Cardiac fibroblast (primary cell): Measurements from ENCODE around the gene AP4S1.

Source experiments
- DNase-seq, 2 donors: peaks; one replicate each; pipeline versions ENCODE4 v3.0.0 to v3.0.0-alpha.2; 2010; ENCODE audit warnings: low read depth in 2 of 2
- H3K4me3 ChIP-seq, 2 donors: replicated peaks in 1 of 2; 1 replicate in 1 of 2; 2 replicates in 1 of 2; pipeline ENCODE4 v1.5.1; 2011; ENCODE audit warnings: low read depth in 2 of 2, low read length in 2 of 2, mild to moderate bottlenecking in 2 of 2, moderate library complexity in 1 of 2
- CTCF ChIP-seq: IDR thresholded peaks from one replicate; pipeline ENCODE4 v1.5.1; 2011; ENCODE audit warnings: low read depth, mild to moderate bottlenecking, low read length, inconsistent platforms

Gene AP4S1

GRCh38 chr14:31070431-31070830 lies 45.0 kb downstream of the AP4S1 start:
- no peak for TF ChIP-seq CTCF
- peak; percentile 90 to 91 for DNase-seq
- H3K4me3 ChIP-seq = no peak overlapping the region

DNA sequence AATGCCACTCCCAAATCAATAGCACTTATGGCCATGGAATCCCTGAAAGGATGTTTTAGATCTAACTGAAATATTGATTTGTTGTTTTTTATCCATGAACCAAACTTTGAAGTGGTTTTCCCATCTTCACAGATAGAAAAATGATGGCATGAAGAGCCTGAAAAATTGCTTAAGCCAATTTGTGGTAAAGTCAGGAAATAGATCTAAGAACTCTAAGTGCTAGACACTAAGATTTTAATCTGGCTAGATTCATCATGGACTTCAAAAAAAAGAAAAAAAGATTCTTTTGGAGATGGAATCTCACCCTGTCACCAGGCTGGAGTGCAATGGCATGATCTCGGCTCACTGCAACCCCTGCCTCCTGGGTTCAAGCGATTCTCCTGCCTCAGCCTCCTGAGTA lies 45.7 kb downstream of the AP4S1 start:
- no peak for DNase-seq
- H3K4me3 ChIP-seq = no peak overlapping the region
- TF ChIP-seq CTCF = no peak

- H3K4me3 ChIP-seq = no peak overlapping the region
- no peak for TF ChIP-seq CTCF
- no peak for DNase-seq
Observed at GRCh38 chr14:31075144-31075543, 49.7 kb downstream of the AP4S1 start.

DNA sequence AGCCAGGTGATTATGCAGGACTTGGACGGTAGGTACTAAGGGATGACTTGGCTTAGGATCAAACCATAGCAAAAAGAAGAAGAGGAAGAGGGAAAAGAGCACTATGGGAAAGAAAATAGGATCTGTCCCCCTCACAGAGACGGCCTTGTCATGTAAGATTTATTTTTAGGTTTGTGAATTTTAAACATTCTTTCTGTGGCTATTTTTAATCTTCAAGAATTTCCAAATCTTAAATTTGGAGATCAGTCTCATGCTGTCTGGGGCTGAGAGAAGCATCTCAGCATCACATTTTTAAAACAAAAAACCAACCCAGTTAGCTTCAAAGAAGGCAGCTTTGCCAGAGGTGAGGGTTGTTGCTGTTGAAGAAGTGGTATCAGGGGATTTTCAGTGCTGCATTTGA lies 53.3 kb downstream of the AP4S1 start:
- no peak overlapping the region for H3K4me3 ChIP-seq
- TF ChIP-seq CTCF = no peak
- DNase-seq = no peak

GRCh38 chr14:31080056-31080455 lies 54.6 kb downstream of the AP4S1 start:
- DNase-seq = no peak
- no peak for TF ChIP-seq CTCF
- no peak overlapping the region for H3K4me3 ChIP-seq

GRCh38 chr14:31080484-31080883 lies 55.0 kb downstream of the AP4S1 start:
- no peak for DNase-seq
- TF ChIP-seq CTCF = no peak

GRCh38 chr14:31083781-31084180 lies 58.3 kb downstream of the AP4S1 start:
- no peak for DNase-seq
- H3K4me3 ChIP-seq = no peak overlapping the region
- no peak for TF ChIP-seq CTCF

More at GRCh38 chr14:31080484-31080883, 55.0 kb downstream of the AP4S1 start:
- H3K4me3 ChIP-seq = no peak overlapping the region
